Mesodermal cell (in vitro differentiated cells): ENCODE results near the gene TCERG1L.

Experiments used
- H3K27ac ChIP-seq: 2 replicates; pipeline ENCODE4 v1.7.0; 2013; ENCODE audit warnings: mild to moderate bottlenecking, low read depth, low read length, moderate library complexity; ENCODE audit not compliant: severe bottlenecking
- H3K36me3 ChIP-seq: 2 replicates; pipeline ENCODE4 v1.7.1; 2013; ENCODE audit warnings: mild to moderate bottlenecking, low read length, moderate library complexity; ENCODE audit not compliant: control insufficient read depth, insufficient read depth
- H3K4me1 ChIP-seq: one replicate; pipeline ENCODE4 v1.7.1; 2013; ENCODE audit warnings: mild to moderate bottlenecking, low read length; ENCODE audit not compliant: insufficient read depth, control insufficient read depth, poor library complexity, severe bottlenecking
- H3K4me3 ChIP-seq: 2 replicates; pipeline ENCODE4 v1.7.0; 2013; ENCODE audit warnings: low read length, control low read depth, mild to moderate bottlenecking; ENCODE audit not compliant: insufficient read depth, poor library complexity, severe bottlenecking; ENCODE audit errors: extremely low read depth
- H3K9me3 ChIP-seq: 2 replicates; pipeline ENCODE4 v1.7.1; 2013; ENCODE audit warnings: mild to moderate bottlenecking, low read length, moderate library complexity; ENCODE audit not compliant: control insufficient read depth
- WGBS, 2 experiments: methylation state at CpG; one replicate each; pipeline ENCODE4 v1.1.5; 2013; ENCODE audit warnings: missing lambda C conversion rate in 2 of 2; ENCODE audit not compliant: insufficient coverage in 2 of 2; 5-methylcytosine and 5-hydroxymethylcytosine counted together

The TCERG1L gene

DNA sequence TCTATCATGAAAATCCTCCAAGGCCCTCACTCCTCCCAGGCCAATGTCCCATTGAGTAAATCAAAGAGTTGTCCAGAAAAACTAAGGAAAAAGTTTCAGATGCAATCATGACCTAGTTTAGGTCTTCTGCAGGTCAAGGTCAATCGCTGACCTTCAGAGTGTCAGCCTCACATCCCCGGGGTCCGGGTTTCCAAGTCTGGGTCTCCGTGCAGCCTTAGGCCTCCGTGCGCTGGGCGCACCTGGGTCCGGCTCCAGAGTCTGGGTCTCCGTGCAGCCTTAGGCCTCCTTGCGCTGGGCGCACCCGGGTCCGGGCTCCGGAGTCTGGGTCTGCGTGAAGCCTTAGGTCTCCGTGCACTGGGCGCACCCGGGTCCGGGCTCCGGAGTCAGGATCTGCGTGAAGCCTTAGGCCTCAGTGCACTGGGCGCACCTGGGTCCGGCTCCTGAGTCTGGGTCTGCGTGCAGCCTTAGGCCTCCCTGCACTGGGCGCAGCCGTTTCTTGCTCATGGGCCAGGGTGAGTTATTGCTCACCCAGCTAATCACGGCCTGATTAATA lies 236.2 kb downstream of the TCERG1L start:
- 90 to 91% methylated on average over 25 to 27 of the region's 27 CpGs for WGBS, 2 experiments
- Histone ChIP-seq H3K36me3 (no peaks in the 10 kb centered on the region), H3K4me3 (no peak overlapping the region), H3K9me3 (no peaks in the 10 kb centered on the region), H3K4me1 (no peaks in the 10 kb centered on the region), H3K27ac (no peak overlapping the region)

DNA sequence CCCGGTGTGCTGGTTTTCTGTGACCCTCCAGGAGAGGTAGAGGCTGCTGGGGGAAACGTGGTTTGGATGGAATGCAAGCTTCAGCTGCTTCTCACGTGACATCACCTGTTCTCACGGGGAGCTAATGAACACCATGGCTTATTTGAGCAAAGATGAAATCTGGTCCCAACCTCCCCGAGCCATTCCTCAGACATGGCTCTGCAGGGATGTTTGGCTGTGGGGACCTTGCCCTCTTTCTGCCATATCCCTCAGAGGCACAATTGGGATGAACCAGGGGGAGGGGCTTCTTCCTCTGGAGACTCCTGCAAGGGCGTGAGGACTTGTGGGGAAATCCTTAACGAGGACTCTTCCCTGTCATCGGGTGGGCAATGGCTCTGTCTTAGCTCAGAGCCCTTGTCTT lies 236.8 kb downstream of the TCERG1L start:
- Histone ChIP-seq H3K4me3 (no peak overlapping the region), H3K4me1 (no peaks in the 10 kb centered on the region), H3K36me3 (no peaks in the 10 kb centered on the region), H3K27ac (no peak overlapping the region), H3K9me3 (no peaks in the 10 kb centered on the region)
- 90 to 98% methylated on average over 5 to 7 of the region's 8 CpGs for WGBS, 2 experiments

DNA sequence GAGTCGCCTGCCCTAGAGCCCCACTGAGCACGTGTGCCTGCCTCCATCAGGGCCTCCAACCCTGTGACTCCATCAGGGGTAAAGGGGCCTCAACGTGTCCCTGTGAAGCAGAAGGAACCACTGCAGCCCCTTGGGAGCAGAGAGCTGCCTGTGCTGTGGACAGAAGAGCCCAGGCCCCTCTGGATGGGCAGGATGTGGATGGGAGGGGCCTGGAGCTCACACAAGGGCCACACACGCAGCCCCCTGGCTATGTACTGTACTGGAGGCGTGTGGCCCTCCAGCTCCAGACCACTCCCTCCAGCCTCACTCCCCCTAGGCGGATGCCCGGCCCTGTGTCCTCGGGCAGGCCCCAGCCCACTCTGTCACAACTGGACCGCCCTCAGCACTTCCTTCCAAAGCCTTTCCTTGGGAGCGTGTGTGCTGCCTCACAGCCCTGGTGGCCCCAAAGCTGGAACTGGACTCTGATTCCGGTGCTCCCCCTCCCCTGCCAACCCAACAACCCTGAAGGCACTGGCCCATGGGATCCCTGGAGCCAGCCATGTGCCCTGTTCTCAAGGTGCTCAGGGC lies 238.0 kb downstream of the TCERG1L start:
- Histone ChIP-seq H3K36me3 (no peaks in the 10 kb centered on the region), H3K4me3 (no peak overlapping the region), H3K4me1 (no peaks in the 10 kb centered on the region), H3K9me3 (no peaks in the 10 kb centered on the region), H3K27ac (no peak overlapping the region)
- 85 to 89% methylated on average over 6 to 11 of the region's 11 CpGs for WGBS, 2 experiments

GRCh38 chr10:131072651-131073468 lies 238.7 kb downstream of the TCERG1L start:
- H3K4me1 ChIP-seq: no peaks in the 10 kb centered on the region
- H3K4me3 ChIP-seq: no peak overlapping the region
- no peak overlapping the region for H3K27ac ChIP-seq
- no peaks in the 10 kb centered on the region for H3K36me3 ChIP-seq
- H3K9me3 ChIP-seq: no peaks in the 10 kb centered on the region
- WGBS, 2 experiments: 90 to 94% methylated on average over 9 to 13 of the region's 13 CpGs

DNA sequence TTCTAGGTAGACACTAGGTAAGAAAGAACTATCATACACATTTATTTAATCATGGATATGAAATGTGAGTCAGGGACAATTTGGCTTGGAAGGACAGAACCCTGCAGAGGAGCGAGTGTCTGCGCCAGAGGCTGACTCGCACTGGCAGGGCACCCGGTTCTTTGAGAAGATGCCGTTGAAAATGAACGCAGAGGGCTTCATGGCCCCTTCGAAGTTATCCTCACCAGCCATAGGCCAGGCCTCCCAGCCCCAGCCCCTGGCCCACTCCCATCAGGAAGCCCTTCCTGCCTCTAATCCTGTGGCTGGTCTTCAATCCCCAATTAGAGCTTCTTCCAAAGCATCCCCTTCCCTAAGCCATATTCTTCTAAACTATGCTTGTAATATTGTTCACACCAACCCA lies 239.8 kb downstream of the TCERG1L start:
- no peaks in the 10 kb centered on the region for H3K36me3 ChIP-seq

GRCh38 chr10:131070856-131071255 lies 240.7 kb downstream of the TCERG1L start:
- Histone ChIP-seq H3K36me3 (no peaks in the 10 kb centered on the region), H3K4me1 (no peaks in the 10 kb centered on the region), H3K27ac (no peak overlapping the region), H3K4me3 (no peak overlapping the region), H3K9me3 (no peaks in the 10 kb centered on the region)
- WGBS, 2 experiments: 93 to 97% methylated on average over 7 of the region's 7 CpGs

More for the DNA sequence above, 239.8 kb downstream of the TCERG1L start:
- Histone ChIP-seq H3K4me3 (no peak overlapping the region), H3K4me1 (no peaks in the 10 kb centered on the region), H3K9me3 (no peaks in the 10 kb centered on the region), H3K27ac (no peak overlapping the region)
- WGBS, 2 experiments: 91 to 95% methylated on average over 7 of the region's 7 CpGs

GRCh38 chr10:131068760-131069159 lies 242.8 kb downstream of the TCERG1L start:
- no peaks in the 10 kb centered on the region for H3K9me3 ChIP-seq
- no peak overlapping the region for H3K27ac ChIP-seq
- H3K4me1 ChIP-seq: no peaks in the 10 kb centered on the region
- no CpG with 5 or more reads among the region's 6 CpGs for WGBS, 2 experiments
- no peak overlapping the region for H3K4me3 ChIP-seq
- H3K36me3 ChIP-seq: no peaks in the 10 kb centered on the region

DNA sequence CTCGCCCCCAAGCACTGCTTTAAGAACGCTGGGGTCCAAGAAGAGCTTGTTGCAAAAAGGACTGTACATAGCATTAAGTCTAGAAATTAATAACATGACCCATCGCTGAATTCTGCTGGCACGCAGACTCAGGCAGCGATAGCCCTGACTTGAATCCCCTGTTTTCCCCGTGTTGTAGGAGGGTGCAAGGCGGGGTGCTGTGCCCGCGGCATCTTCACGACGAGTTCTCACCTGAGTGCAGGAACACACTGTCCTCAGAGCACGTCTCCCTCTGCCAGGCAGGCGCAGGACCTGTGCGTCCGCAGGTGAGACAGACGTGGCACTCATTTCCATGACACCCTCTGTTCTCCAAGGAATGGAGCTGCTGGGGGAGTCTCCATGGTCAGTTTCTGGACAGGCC lies 243.2 kb downstream of the TCERG1L start:
- 91 to 96% methylated on average over 16 of the region's 16 CpGs for whole genome bisulfite sequencing, 2 experiments
- no peak overlapping the region for H3K4me3 ChIP-seq
- no peaks in the 10 kb centered on the region for H3K9me3 ChIP-seq

DNA sequence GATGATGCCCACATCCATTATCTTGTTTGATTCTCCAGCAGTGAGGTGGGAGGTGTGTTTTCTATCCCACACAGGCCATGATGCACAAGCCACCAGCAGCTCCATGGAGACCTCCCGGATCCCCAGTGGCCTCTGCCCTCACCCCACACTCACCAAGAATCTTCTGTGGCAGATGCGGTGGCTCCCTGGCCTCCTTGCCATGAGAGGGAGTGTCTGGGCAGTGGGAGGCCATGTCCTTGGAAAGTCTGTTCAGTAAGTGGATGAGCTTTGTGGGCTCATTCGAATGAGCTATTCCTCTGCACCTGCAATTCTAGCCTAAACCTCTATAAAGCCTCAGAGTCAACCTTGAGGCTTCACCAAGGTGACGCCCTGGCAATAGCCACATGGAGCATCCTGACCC lies 243.8 kb downstream of the TCERG1L start:
- 88 to 100% methylated on average over 1 to 2 of the region's 4 CpGs for WGBS, 2 experiments

More for the DNA sequence above, 243.2 kb downstream of the TCERG1L start:
- Histone ChIP-seq H3K27ac (no peak overlapping the region), H3K4me1 (no peaks in the 10 kb centered on the region), H3K36me3 (no peaks in the 10 kb centered on the region)

DNA sequence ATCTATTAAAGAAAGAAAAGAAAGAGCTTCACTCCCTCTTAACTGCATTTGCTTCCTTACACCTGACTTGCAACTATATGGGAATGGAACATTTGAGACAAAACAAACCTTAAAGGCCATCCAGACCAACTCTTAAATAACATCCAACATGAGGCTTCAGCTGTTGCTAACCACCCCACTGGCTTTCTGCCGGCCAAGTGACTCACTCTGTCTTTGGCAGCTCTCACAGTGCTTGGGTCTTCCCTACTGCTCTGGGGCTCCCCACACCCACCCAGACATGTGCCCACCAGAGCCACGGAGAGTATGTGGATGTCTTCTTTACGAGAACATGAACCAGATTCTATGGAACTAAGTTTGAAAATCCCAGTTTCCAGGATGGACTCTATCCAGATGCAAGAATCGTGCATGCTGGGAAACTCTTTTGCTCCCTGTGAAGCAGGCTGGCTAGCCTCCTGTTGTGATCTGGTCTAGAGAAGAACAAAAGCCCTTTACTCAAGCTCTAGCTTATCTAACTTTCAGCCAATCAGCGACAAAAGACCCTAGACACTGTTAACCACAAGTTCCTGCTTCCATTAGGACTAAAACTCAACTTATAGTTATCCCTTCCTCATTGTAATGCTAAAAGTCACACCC lies 245.7 kb downstream of the TCERG1L start:
- Histone ChIP-seq H3K4me1 (no peaks in the 10 kb centered on the region), H3K36me3 (no peaks in the 10 kb centered on the region), H3K4me3 (no peak overlapping the region), H3K9me3 (no peaks in the 10 kb centered on the region), H3K27ac (no peak overlapping the region)
- WGBS, 2 experiments: 33 to 35% methylated on average over 5 of the region's 5 CpGs

More for the DNA sequence above, 243.8 kb downstream of the TCERG1L start:
- Histone ChIP-seq H3K4me1 (no peaks in the 10 kb centered on the region), H3K9me3 (no peaks in the 10 kb centered on the region), H3K4me3 (no peak overlapping the region), H3K27ac (no peak overlapping the region), H3K36me3 (no peaks in the 10 kb centered on the region)
